ENCODE measurements around the gene FXYD3.
"Not testable (repeated sequence)": the region's sequence is repeated elsewhere in the genome, so short reads cannot be mapped to it uniquely, and the experiment has no call there.

Gene FXYD3

GRCh38 chr19:35142606-35143230 is 27.1 kb downstream of the FXYD3 start:
- peak; percentile 68 for DNase-seq (ENCODE audit: low spot score)

DNA sequence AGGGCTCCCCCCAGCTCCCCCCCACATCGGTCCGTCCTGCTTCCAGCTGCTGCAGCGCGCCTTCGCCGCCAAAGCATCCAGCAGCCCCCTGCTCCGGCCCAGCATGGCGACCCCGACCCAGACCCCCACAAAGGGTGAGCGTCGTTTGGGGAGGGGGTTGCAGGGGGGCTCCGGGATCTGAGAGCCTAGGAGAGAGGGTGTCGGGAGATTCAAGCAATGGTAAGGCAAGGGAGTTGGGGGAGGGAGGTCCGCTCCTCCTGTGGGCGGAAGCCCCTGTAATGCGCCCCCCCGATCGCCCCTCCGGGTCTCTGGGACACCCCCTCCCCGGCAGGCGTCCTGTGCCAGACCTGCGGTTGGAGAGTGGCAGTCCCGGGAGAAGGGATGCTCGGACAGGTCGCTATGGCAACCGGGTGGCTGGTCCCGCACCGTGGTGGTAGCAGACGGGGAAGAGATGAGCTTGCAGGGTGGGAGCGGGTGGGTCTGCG is 27.6 kb downstream of the FXYD3 start, which contains the start of gene FXYD7:
FXYD7 (plus strand) TSS at position 25 of the 485 bp plus-strand sequence; CDS start at position 104, 79 bp downstream.
- no peak for DNase-seq (ENCODE audit: low spot score)

DNA sequence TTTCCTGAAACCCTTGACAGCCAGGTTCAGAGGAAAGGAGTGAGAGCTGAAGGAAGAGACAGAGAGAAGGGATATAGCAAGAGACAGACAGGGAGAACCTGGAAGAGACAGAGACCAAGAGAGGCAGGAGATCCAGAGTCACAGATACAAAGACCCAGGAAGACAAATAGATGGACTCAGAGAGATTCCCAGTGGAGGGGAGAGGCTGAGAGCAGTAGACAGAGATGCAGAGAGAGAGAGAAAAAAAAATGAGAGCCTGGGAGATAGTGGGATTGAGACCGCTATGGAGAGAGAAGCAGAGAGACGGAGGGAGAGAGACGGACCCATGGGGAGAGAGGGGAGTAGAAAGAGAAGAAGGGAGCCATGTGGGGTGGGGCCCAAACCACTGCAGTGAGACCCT is 28.2 kb downstream of the FXYD3 start:
- no peak for DNase-seq (ENCODE audit: low spot score)

DNA sequence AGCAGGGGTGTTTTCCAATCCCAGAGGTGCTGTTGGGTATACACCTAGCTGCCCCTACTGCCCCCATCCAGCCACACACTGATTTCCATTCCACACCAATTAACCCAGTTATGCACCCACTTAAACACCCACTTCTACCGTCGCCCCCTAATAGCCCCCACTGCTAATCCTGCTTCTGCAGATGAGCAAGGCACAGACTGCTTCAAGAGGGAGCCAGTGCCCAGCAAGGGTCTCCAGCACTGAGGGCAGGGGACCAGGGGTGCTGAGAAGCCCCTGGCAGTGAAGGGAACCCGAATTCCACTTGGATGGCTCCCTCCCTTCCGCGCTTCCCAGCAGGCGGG is 28.6 kb downstream of the FXYD3 start:
- no peak for DNase-seq (ENCODE audit: low spot score)

DNA sequence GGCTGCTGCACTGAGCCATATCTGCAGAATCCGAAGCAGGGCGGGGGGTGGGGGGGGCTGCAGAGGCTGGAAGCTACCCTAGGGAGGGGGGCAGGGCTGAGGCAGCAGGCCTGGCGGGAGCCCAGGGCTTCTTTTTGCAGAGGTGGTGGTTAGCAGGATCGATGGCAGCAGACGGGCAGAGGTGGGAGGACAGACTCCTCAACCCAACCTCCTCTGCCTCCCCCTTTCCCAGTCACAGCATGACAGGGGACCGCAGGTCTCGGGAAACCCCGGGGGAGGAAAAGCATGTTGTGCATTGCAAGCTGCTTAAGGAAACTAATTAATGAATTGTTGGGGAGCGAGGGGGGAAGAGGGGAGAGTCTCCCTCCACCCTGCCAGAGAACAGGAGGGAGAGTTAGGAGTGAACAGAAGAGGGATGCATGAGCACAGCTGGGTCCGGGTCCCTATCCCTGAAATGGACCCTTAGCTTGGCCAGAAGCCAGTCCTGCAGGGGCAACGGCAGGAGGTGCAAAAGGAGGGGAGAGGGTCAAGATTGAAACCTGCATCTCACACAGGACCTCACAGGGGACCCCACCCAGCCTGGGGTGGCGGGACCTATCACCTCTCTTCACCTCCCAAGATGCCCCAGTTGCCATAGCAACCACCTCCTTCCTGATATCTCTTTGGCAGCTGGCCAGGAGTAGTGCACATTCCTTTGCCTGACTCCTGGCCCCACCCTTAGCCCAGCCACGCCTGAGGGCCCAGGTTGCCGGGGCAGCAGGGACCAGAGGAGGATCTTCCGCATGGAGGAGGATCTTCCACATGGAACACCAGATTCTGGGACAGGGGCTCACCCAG is 29.2 kb downstream of the FXYD3 start:
- DNase-seq (ENCODE audit: low spot score): peak; percentile 46

- no peak for DNase-seq (ENCODE audit: low spot score)
These were observed 31.3 kb downstream of the FXYD3 start for GRCh38 chr19:35146746-35147459.

DNA sequence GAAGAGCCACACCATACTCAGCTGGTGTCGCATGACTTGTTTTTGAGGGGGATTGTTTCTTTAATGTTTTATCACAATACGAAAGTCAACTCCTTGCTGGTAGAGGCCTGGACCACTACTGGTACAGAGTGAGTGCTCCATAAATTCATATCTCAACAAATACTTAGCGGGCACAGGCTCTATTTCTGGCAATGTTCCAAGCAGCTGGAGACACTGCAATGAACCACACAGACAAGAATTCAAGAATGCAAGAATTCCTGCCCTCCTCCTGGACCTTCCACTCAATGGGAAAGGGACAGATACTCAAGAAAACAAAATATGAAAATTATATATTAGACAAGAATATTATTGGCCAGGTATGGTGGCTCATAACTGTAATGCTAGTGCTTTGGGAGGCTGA is 33.8 kb downstream of the FXYD3 start:
- no peak for DNase-seq (ENCODE audit: low spot score)

GRCh38 chr19:35150445-35150844 is 34.8 kb downstream of the FXYD3 start:
- DNase-seq (ENCODE audit: low spot score): no peak

DNA sequence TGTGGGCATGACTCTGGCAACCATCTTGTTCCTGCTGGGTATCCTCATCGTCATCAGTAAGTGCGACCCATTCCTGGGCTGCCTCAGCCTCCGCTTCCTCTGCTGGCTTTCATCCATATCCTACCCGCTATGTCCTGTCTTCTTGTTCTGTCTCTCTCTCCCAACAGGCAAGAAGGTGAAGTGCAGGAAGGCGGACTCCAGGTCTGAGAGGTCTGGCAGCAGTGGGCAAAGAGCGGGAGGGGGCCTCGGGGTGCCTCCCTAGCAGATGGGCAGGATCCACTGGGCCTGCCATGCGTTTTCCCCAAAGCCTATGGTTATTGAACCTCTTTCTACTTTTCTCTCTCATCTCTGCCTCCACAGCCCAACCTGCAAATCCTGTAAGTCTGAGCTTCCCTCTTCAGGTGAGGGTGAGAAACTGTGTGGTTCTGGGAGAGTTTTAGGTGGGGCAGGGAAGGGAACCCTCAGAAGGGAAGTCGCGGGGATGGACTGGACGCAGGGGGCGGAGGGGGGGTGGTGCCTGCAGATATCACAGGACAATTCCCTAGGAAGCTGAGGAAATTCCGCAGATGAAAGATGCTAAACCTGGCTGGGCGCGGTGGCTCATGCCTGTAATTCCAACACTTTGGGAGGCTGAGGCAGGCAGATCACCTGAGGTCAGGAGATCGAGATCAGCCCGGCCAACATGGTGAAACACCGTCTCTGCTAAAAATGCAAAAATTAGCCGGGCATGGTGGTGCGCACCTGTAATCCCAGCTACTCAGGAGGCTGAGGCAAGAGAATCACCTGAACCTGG is 35.8 kb downstream of the FXYD3 start:
- DNase-seq (ENCODE audit: low spot score): no peak

DNA sequence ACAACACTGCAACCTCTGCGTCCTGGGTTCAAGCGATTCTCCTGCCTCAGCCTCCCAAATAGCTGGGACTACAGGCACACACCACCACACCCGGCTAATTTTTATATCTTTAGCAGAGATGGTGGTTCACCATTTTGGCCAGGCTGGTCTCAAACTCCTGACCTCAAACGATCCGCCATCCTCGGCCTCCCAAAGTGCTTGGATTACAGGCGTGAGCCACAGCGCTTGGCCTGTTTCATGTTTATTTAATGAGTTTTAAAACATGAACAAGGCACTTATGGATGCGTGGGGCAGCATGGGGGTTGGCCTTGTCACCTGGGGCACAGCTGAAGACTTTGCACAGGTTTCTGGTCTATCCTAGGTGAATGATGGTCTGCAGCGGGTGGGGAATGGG is 37.5 kb downstream of the FXYD3 start:
- DNase-seq (ENCODE audit: low spot score): not testable (repeated sequence)

DNA sequence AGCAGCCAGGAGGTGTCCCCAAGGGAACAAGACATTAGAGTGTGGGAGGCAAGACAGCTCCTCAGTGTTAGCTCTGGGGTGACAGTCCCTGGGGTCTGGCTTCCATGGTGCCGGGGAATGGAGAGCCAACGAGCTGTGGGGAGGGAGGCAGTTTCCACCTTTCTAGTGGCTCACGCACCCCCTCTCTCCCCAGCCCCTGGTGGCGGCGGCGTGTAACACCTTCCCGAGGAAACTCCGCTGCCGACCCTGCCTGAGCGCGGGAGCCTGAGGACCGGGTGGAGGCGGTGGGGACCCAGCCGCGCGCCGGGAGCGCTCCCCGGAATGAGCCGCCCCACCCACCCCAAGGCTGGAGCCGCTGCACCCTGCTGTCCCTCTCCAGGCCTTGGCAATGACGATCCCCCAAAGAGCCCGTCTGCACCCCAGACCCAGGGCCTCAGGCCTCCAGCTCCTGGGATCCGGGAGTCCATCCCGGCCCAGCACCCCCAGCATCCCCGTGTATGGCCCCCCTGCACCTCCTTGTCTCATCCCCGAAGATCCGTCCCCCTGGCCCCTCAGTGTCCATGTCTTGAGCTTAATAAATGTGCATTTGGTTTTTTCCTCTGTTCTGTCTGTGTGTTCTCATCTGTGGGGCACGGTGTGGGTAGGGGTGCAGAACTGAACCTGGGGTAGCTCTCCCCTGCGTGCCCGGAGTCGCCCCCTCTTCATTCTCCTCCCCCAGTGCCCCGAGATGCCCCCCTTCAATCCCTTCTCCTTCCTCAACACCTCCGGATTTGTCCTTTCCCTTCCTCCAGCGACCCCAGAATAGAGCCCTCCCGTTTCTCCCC is 38.3 kb downstream of the FXYD3 start:
- DNase-seq (ENCODE audit: low spot score): peak; percentile 79

GRCh38 chr19:35154525-35155406 is 39.1 kb downstream of the FXYD3 start, which contains the start of gene FXYD5:
Gene FXYD5, plus strand, starts transcription at chr19:35154735. Its CDS starts 816 bp downstream, at chr19:35155551.
- peak; percentile 59 for DNase-seq (ENCODE audit: low spot score)

DNA sequence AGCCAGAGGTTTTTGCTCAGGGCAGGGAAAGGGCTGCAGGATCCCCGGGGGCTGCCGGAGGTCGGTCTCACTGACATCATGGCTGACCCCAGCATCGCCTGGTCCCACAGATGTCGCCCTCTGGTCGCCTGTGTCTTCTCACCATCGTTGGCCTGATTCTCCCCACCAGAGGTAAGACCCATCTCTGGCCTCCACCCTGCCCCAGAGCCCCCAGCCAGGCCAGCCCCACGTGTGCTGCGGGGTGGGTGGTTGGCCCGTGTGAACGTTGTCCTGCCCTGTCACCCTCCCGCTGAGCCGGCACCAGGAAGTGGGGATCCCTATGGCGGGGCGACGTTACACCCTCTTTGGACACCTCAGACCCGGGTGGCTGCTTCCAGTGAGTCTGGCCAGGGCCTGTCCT is 39.8 kb downstream of the FXYD3 start:
- no peak for DNase-seq (ENCODE audit: low spot score)

- DNase-seq (ENCODE audit: low spot score): no peak
These were observed 40.5 kb downstream of the FXYD3 start for GRCh38 chr19:35155981-35156672.

GRCh38 chr19:35156673-35157014 is 41.0 kb downstream of the FXYD3 start:
- no peak for DNase-seq (ENCODE audit: low spot score)

DNA sequence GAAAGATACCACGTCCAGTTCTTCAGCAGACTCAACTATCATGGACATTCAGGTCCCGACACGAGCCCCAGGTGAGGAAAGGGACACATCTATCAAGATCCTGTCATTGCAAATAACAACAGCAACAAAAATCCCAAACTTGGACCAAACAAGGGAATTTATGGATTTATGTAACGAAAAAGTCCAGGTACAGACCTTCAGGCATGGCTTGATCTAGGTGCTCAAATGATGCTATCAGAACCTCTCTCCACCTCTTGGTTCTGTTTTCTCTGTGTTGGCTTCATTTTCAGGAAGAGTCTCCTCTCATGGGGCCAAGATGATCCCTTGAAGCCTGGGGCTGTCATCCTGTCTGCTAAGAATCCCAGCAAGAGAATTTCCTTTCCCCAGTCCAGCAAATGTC is 41.8 kb downstream of the FXYD3 start:
- DNase-seq (ENCODE audit: low spot score): no peak

- no peak for DNase-seq (ENCODE audit: low spot score)
These were observed 44.0 kb downstream of the FXYD3 start for GRCh38 chr19:35159606-35160005.

GRCh38 chr19:35160629-35161433 is 45.2 kb downstream of the FXYD3 start:
- no peak for DNase-seq (ENCODE audit: low spot score)

GRCh38 chr19:35161434-35161743 is 45.8 kb downstream of the FXYD3 start:
- DNase-seq (ENCODE audit: low spot score): peak; percentile 42
